ENCODE results near the gene ZSCAN30. TPM values are rescaled to one million over a fixed set of nuclear protein-coding genes. Genes with fewer than 3 reads are reported as not detected.
"Not testable (repeated sequence)": the region's sequence is repeated elsewhere in the genome, so short reads cannot be mapped to it uniquely, and the experiment has no call there.

ZSCAN30 gene
- total RNA-seq, 3 donors from 2014 or later, result 9.7 to 14.9 (median 14.3) TPM

- no peak for TF ChIP-seq CTCF (IDR thresholded peaks at IDR 0.05)
- intact Hi-C loops (cut with DNase I, micrococcal nuclease), result no loop called here
- H3K9me3 ChIP-seq, result no peaks in the 10 kb centered on the region
- H3K4me1 ChIP-seq (ENCODE audit: low read depth), result peaks cover 4% of the 10 kb centered on the region
- H3K36me3 ChIP-seq (ENCODE audit: low read depth), result no peaks in the 10 kb centered on the region
- ATAC-seq (peak; percentile 78), DNase-seq (peak in 1 of 3 donors; percentile 54)
- no peak overlapping the region for H3K4me3 ChIP-seq
Measured at GRCh38 chr18:35220424-35220823, 69.6 kb downstream of the ZSCAN30 start.

- H3K9me3 ChIP-seq; intact Hi-C loops (cut with DNase I, micrococcal nuclease); H3K4me3 ChIP-seq; ATAC-seq; H3K36me3 ChIP-seq (ENCODE audit: low read depth); H3K4me1 ChIP-seq (ENCODE audit: low read depth): not testable (repeated sequence)
- DNase-seq, result peak in 1 of 3 donors; percentile 23
Measured at GRCh38 chr18:35219331-35219730, 70.7 kb downstream of the ZSCAN30 start.

- H3K9me3 ChIP-seq; intact Hi-C loops (cut with DNase I, micrococcal nuclease); H3K4me3 ChIP-seq; H3K4me1 ChIP-seq (ENCODE audit: low read depth); DNase-seq; ATAC-seq; H3K36me3 ChIP-seq (ENCODE audit: low read depth): not testable (repeated sequence)
Measured at GRCh38 chr18:35216611-35217010, 73.4 kb downstream of the ZSCAN30 start.

- TF ChIP-seq CTCF (IDR thresholded peaks at IDR 0.05), result no peak
Measured at GRCh38 chr18:35215026-35215425, 75.0 kb downstream of the ZSCAN30 start.

GRCh38 chr18:35205746-35206458, 84.1 kb downstream of the ZSCAN30 start:
- intact Hi-C loops (cut with DNase I, micrococcal nuclease); ATAC-seq; DNase-seq; H3K36me3 ChIP-seq (ENCODE audit: low read depth); H3K9me3 ChIP-seq; H3K4me1 ChIP-seq (ENCODE audit: low read depth); H3K4me3 ChIP-seq: not testable (repeated sequence)

More at GRCh38 chr18:35215026-35215425, 75.0 kb downstream of the ZSCAN30 start:
- no peak overlapping the region for H3K4me3 ChIP-seq
- ATAC-seq (no peak), DNase-seq (no peak)
- H3K4me1 ChIP-seq (ENCODE audit: low read depth), result peaks cover 4% of the 10 kb centered on the region
- no peaks in the 10 kb centered on the region for H3K9me3 ChIP-seq
- intact Hi-C loops (cut with DNase I, micrococcal nuclease), result no loop called here
- no peaks in the 10 kb centered on the region for H3K36me3 ChIP-seq (ENCODE audit: low read depth)

- Histone ChIP-seq H3K4me3 (no peak overlapping the region), H3K36me3 (ENCODE audit: low read depth) (no peaks in the 10 kb centered on the region), H3K4me1 (ENCODE audit: low read depth) (no peaks in the 10 kb centered on the region), H3K9me3 (no peaks in the 10 kb centered on the region)
- no peak for DNase-seq
- no peak for ATAC-seq
- intact Hi-C loops (cut with DNase I, micrococcal nuclease), result no loop called here
- no peak for TF ChIP-seq CTCF (IDR thresholded peaks at IDR 0.05)
Measured at GRCh38 chr18:35205199-35205712, 84.8 kb downstream of the ZSCAN30 start.

GRCh38 chr18:35203067-35203466, 87.0 kb downstream of the ZSCAN30 start:
- Histone ChIP-seq H3K36me3 (ENCODE audit: low read depth) (no peaks in the 10 kb centered on the region), H3K4me1 (ENCODE audit: low read depth) (no peaks in the 10 kb centered on the region), H3K4me3 (no peak overlapping the region), H3K9me3 (no peaks in the 10 kb centered on the region)
- ATAC-seq (no peak), DNase-seq (no peak)
- intact Hi-C loops (cut with DNase I, micrococcal nuclease), result no loop called here
- no peak for TF ChIP-seq CTCF (IDR thresholded peaks at IDR 0.05)

Measured in mucosa of descending colon (tissue), 3 donors.